CD1c-positive myeloid dendritic cell (primary cell): ENCODE measurements around the gene AMBN.
A peak's percentile ranks its signal among the peaks of the same experiment; 100 is the strongest.
"Not testable (repeated sequence)": the region's sequence is repeated elsewhere in the genome, so short reads cannot be mapped to it uniquely, and the experiment has no call there.

ENCODE experiments used
- DNase-seq: peaks from one replicate; pipeline ENCODE4 v3.0.0-alpha.2; 2016; ENCODE audit errors: extremely low spot score

AMBN gene

DNA sequence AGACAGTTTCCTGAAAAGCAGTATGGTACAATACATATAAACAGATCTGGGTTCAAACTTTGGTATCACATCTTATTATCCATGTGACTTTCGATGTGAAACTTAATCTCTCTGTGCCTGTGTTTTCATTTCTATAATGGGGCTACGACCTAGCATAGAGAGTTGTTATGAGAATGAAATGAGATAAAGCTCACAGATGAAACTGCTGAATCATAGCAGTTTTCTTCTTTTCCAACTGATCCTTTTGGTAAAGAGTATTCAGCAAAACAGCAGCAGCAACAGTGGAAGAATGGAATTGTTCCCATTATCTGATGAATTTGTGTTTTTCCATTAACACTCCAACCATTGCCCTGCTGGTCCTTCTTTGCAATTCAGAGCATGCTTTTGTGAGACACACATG, 16.3 kb downstream of the AMBN start:
- DNase-seq = no peak

DNA sequence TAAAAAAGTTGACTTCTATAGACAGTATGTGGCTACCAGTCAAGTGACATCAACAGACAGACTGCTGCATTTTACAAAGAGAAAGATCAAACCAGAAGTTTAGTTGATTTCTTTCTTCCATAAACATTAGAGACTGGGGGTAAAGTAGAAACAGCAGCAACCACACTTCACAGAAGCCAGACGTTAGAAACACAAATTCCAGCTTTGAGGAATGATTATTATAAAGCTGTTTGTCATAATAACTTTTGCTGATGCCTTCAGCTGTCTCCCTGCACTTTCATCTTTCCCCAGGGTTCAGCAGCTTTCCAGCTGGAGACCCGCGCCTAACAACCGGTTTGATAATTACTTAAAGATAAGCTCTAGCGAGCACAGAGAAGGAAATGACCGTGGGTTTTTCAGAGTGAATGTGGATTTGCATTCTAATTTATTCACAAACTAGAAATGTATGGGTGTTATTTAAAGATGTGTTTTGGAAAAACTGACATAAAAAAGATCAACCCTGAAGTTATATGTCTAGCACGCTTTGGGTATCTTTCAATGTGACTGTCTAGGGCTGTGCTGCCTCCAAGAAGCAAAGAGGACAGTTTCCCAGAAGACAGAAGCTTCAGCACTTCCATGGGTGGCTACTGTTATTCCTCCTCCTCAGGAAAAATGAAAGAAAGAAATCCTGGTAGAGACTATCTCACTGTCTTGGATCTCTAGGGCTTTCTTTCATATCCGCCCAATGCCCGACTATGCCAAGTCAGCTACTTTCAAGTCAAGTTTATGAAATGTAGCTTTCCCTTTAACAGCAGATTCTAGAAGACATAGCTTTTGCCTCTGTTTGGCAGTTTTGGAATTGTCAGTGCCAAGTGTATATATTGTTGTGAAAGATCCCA, 21.5 kb downstream of the AMBN start:
- DNase-seq = no peak

DNA sequence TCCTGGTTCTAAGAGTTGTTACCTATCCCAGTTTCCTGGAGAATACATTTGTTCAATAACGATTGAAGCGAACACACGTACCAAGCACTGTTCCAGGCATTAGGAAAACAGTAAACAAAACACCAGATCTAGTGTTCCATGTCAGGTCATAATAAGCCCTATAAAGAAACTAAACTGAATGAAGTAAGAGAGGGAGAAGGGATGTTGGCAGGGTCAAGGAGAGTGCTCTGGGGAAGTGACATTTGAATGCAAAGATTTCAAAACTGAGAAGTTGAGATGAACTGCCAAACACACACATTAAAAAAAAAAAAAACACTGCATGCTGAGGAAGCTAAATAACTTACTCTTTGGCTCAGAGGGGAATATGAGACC, 22.1 kb downstream of the AMBN start:
- DNase-seq = no peak

DNA sequence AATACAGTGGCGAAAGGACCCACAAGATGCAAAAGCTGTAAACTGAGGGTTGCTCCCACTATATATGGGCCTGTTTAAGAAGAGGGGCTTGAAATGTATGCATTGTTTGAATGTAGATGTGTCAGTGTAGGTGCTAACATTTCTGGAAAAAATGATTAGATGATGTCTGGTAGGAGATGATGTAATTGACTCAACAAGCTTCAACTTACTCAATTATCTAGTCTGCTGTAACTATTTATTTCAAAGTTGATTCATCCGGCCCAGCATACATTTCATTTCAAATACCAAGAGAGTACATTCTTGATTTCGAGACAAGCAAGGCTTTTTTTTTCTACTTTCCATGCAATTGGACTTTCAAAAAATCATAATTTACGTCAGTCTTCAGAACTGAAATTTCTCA, 27.2 kb downstream of the AMBN start:
- no peak for DNase-seq

DNA sequence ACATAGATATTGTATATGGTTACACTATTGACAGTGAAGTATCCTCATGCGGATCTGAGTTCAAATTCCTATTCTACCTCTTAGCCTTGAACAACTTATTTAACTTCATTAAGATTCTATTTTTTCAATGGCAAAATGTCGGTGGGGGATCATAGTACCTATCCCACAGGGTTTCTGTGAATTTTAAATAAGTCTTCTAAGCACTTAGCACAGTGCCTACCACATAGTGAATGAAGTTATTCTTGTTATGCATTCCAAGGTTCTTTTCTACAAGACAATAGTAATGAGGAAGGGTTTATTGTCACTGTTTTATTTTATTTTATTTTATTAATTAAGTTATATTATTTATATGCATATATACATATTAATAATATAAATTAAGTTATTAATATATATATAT, 27.7 kb downstream of the AMBN start:
- DNase-seq = no peak

DNA sequence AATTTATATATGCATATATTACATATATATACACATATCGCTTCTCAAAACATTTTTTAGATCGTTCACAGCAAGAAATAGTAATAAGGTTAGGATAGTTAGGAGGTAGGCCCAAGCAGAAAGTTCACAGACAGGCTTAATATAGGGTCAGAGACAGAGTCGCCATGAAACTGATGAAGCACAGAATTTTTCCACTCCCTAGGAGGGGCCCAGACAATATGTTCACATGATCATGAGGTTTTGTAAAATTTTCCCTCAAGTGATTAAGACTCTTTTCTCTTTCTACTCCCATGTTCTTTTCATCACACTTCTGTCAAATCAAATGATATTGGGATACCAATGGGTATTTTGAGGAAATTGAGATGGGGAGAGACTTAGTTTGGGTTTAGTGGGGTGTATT, 31.3 kb downstream of the AMBN start:
- no peak for DNase-seq

DNA sequence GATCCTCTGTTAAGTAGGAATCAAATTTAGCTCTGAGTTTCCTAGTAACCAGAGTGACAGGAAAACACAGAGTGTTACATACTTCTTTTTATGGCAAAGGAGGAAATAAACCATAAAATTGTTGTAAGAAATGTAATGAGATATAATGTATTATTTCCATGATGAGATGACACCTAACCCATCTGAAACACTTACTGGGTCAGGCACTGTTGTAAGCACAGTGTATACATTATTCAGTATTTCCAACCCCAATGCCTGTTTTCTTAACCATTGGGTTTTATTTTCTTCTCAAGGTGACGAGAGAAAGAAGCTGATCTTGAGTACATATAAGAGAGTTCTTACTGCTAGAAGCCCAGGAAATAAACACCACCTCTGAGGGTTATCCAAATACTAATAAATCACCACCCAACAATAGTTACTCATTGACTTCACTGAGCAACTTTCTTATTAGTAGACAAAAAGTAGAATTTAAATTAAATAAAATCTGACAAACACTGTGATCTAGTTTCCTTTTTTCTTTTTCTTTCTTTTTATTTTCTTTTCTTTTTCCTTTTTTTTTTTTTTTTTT, 32.3 kb downstream of the AMBN start:
- DNase-seq = no peak

DNA sequence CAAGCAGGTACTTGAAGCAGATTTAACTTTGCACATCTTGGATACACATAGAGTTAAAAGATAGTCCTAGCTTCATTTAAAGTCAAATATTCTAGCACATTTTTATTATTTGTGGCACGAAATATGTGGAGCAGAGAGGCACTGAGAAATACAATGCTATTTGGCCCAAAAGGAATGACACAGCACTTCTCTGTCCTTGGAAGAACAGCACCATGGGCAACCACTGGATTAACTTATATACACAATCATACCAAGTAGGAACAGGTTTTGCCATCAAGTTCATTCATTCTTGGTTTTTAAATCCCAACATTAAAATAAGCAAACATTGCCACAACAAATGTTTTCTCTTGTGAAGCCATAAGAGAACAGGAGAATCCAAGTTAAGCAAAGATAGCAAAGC, 35.6 kb downstream of the AMBN start:
- DNase-seq = no peak

DNA sequence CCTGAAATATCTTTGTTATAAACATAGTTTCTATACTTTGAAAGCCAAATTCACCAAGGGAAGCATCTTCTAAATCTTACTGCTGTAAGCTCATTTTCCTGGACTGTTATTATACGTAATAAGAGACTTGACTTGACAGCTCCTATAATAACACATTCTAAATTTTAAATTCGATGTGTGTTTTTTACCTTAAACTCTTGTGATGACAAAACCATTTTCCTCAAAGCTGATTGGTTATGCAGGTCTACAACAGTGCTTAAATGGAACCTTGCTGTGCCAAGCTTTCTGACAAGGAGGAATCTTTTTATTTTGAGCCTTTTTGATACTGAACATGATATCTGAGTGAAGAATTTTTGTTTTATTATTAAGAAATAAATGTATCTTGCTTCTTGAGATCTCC, 36.4 kb downstream of the AMBN start, which contains the start of gene ENAM:
Gene ENAM (plus strand): TSS at position 301 of the 400 bp plus-strand sequence. CDS start 757 bp downstream, outside the sequence.
- DNase-seq = no peak

DNA sequence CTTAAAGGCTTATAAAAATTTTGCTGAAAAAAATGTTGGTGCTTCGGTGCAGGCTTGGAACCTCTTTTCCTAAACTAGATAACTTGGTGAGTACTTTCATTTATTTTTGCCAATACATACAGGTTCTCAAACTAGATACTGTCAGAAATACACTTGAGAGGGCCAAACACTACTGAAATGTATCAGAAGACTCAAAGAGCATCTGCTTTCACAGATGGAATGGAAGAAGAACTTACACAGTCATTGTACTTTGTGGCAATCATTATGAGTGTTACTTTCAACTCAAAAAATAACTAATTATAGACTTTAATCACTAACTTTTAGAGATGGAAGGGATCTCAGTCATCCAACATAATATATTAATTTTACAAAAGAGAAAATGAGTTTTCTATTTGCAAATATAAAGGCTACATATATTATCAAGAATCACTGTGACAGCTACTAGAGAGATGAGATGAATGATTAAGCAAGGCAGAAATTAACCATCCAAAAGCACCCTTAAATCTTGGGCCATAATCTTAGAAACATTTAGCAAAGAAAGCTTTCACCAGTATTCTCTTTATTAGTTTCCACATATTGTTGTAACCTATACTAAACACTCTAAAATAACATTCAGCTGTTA, 37.5 kb downstream of the AMBN start:
- DNase-seq = no peak

DNA sequence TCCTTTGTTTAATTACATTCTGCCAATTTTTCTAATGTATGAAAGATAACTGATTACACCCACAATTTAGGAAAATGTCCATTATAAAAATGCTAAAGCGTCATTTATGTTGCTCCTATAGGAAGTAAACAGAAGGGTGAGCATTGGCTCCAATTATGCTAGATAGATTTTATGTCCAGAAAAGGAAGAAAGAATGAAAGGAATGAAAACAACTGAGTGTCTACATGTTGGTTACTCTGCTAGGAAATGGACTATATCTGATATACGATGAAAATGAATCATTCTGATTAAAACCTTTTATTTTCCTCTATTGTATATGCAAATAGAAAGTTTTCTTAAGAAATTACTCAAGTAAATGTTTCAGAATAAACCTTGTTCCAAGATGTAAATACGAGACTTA, 38.1 kb downstream of the AMBN start:
- DNase-seq = no peak

DNA sequence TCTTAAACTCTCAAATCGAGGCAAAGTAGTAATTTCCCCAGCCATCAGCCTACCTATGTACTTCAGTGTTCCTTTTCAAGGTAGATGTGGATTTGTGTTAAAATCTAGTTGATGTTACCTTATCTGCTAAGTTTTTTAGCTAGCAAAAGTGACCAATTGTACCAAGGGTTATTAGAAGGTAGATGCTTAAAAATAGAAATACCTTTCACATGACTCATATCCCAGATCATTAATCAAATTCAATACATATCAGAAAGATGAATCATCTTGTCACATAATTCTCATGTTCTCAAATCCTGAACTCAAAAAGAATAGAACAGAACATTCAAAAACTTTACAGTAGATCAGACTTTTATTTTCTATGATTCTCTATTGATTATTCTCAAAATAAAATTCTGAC, 40.0 kb downstream of the AMBN start:
- no peak for DNase-seq

DNA sequence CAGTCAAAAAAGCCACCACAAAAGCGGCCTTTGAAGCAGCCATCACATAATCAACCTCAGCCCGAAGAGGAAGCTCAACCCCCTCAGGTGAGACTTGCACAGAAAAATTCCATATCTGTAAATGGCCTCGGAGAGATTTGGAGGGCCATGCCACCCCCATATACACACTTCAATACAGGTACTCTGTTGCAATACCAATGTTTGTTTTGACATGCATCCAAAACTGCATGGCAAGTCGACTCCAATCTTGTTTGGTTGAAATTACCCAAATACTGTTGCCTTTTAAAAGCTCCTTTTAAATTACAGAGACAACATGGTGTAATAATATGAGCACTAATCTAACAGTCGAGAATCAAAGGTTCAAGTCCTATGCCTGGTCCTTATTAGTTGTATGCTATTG, 42.4 kb downstream of the AMBN start:
- no peak for DNase-seq

DNA sequence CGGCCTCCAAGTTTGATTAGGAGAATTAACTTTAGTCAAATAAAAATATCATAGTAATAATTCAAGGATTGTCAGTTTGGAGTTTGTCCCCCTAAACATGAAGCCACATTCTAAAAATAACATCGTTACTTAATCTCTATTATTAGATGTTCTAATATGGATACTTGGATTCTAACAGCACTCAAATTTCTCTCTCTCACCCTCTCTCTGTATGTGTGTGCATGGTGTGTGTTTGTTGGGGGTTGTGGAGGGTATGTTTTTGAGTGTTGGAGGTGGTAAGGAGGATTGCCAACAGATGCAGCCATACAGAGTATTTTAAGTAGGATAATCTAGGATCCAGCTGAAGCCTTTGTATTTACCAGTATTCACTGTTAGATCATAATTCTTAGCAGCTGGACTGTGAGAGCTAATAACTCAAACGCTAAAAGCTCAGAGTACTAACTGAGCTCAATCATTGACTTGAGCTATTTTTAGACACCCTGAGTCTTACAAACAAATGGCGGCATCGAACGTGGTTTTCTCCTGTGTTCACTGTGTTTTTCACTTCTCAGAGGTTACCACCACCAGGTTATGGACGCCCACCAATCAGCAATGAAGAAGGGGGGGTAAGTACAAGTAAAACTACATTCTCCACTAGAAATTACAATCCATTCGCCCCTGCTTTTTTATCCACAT, 45.3 kb downstream of the AMBN start:
- DNase-seq = no peak

DNA sequence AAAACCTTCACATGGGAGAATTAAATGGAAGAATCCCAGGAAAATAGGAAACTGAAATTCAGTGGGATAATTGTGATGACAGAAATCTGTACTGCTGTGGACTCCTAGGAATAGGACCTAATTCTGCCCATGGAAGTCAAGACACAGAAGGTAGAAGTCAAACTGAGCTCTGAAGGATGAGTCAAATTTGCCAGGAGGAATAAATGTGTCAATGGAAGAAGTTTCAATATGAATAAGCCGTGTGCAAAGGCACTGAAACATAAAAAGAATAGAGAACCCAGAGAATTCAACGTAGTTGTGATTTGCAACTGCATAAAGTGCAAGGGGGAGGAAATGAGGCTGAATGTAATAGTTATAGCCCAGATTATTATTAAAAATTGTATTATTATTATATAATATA, 48.1 kb downstream of the AMBN start:
- no peak for DNase-seq

DNA sequence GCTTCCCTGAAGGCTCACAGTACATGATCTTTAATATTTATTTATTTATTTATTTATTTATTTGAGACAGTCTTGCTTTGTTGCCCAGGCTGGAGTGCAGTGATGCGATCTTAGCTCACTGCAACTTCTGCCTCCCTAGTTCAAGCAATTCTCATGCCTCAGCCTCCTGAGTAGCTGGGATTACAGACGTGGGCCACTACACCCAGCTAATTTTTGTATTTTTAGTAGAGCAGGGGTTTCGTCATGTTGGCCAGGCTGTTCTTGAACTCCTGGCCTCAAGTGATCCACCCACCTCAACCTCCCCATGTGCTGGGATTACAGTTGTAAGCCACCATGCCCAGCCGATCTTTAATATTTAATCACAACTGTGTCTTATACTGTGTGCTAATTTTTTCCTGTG, 58.7 kb downstream of the AMBN start:
- DNase-seq = not testable (repeated sequence)

DNA sequence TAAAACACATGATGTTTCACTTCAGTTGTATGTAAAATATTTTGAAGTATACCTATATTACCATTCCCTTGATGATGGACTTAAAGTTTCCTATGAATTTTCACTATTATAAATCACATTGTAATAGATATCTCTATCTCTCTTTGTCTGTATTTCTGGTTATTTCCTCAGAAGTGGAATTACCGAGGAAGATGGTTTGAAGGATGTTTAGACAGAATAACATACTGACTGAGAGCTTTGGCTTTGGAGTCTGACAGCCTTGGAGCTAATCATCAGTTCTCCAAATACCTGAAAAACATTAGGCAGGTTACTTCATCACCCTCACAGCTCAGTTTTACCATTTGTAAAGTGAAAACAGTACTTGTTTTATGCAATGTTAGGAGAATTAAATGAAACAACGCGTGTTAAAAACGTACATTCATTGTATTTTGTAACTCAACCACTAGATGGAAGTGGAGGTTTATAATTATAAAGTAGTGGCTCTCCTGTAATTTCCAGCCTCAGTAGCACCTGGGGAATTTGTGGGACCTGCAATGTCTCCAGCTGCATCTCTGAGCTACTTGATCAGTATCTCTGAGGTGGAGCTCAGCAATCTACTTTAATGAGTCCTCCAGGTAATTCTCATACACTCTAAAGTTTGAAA, 59.9 kb downstream of the AMBN start:
- DNase-seq = peak; percentile 56

DNA sequence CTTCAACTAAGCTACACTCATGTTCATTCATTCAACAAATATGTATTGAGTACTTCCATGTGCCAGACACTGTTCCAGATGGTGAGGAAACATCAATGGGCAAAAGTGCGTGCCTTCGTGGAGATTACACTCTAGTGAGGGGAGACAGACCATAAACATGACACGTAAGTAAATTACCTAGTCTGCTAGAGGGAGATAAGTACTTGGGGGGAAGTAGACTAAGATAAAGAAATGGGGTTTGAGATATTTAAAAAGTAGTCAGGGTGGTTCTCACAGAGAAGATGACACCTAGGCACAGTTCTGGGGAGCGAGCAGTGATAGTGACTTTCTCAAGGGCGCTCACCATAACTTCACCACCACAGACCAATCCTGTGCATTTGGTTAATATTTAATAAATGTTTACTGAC, 62.6 kb downstream of the AMBN start:
- no peak for DNase-seq
